A549 treated with AZD9567 at 1 μM for 4 hours (cell line): ENCODE measurements around the gene AAR2. TPM values are rescaled to one million over a fixed set of nuclear protein-coding genes. Genes with fewer than 3 reads are reported as not detected.

ENCODE experiments used
- total RNA-seq: library from RNA; stranded (reverse); fragments of 200-300 nt; extraction: Qiagen RNA extraction; gene quantifications from 5 replicates; pipeline ENCODE4 v1.2.3, GENCODE V29; 2022; ENCODE audit not compliant: insufficient read depth

Gene AAR2
- 40.8 to 46.1 TPM (median 41.7 TPM) in 5 replicates for total RNA-seq

GRCh38 chr20:36235892-36236785 lies at the start of gene AAR2:
TSS of gene AAR2 (plus strand) at chr20:36236478. CDS start at chr20:36239869, 3,391 bp downstream.

DNA sequence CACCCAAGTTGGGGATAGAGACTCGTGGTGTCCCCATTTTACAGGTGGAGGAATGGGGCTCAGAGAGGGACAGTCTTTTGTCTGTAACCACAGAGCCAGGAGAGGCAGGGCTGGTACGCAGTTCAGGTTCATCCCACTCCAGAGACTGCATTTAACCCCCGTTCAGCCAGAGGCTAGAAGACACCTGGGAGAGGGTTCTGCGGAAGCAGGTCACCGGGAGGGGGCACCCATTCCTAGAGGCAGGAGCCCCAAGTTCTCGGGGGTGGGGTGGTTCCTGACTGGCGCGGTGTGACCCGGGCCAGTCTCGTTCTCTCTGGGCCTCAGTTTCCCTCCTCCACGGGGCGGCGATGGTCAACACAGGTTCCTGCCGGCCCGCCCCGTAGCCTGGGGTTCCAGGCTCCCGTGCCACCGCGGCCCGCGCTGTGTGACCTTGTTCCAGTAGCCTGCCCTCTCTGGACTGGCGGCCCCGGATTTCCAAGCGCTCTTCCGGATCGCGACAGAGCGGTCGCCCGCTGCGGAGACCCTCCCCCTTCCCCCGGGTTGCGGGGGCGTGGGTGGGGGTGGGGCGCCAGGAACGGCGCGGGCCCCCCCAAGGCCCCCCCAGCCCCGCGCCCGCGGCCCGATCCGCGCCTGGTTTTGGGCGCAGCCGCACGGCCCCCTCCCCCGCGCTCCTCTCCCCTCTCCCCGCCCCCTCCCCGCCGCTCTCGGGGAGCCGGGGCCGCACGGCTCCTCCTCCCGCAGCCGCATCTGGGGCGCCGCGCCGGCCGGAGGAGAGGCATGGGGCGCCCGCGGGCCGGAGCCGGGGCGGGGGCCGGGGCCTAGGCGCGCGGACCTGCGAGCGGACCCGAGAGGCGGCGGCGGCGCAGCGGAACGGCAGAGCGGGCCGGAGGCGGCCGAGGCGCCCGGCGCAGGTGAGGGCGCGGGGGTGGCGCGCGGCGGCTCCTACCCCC lies 69.6 kb downstream of the AAR2 start, which contains the start of gene DLGAP4:
TSS of gene DLGAP4 (plus strand) at position 738 of the 950 bp plus-strand sequence. CDS start 125,379 bp downstream, outside the sequence.

Other genes starting within 250 kb of the AAR2 start
- gene EPB41L1, start 81.7 kb upstream of the AAR2 start, total RNA-seq, result 52.9 to 66.8 TPM (median 63.4 TPM) in 5 replicates
- 46.5 to 56.5 TPM (median 55.0 TPM) in 5 replicates for gene DLGAP4, start 69.9 kb downstream of the AAR2 start, total RNA-seq